ENCODE results near the gene RPAP3. TPM values are rescaled to one million over a fixed set of nuclear protein-coding genes. Genes with fewer than 3 reads are reported as not detected.

RPAP3 gene
- total RNA-seq, 1 donor from 2014 or later: 17.6 TPM

Other genes with a start within 250 kb of the RPAP3 start
- gene ENDOU, start 19.5 kb upstream of the RPAP3 start, total RNA-seq: 1.4 TPM
- gene RAPGEF3, start 52.9 kb upstream of the RPAP3 start, total RNA-seq: 79.4 TPM
- 40.3 TPM for gene SLC48A1, start 67.2 kb upstream of the RPAP3 start, total RNA-seq
- gene HDAC7, start 113.9 kb upstream of the RPAP3 start, total RNA-seq: 105 TPM
- 9.8 TPM for gene VDR, start 199.0 kb upstream of the RPAP3 start, total RNA-seq

All from mesenteric fat pad (tissue), 1 donor.